Raji (cell line): Measurements from ENCODE around the gene TRDN.

Experiments
- POLR2A ChIP-seq: IDR thresholded peaks from 2 replicates; pipeline ENCODE4 v1.6.1; 2011; ENCODE audit warnings: low read depth, low read length, control low read depth; ENCODE audit not compliant: insufficient read depth

The TRDN gene

DNA sequence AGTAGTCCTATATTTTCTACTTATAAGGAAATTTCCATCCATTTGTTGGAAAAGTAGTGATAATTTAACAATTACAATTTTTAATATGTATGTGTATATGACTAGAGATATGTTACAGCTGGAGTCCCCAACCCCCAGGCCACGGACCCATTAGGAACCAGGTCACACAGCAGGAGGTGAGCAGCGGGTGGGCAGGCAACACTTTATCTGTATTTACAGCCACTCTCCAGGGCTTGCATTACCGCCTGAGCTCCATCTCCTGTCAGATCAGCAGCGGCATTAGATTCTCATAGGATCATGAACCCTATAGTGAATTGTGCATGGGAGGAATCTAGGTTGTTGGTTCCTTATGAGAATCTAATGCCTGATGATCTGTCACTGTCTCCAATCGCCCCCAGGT is 46.8 kb downstream of the TRDN start:
- no peak for TF ChIP-seq POLR2A

DNA sequence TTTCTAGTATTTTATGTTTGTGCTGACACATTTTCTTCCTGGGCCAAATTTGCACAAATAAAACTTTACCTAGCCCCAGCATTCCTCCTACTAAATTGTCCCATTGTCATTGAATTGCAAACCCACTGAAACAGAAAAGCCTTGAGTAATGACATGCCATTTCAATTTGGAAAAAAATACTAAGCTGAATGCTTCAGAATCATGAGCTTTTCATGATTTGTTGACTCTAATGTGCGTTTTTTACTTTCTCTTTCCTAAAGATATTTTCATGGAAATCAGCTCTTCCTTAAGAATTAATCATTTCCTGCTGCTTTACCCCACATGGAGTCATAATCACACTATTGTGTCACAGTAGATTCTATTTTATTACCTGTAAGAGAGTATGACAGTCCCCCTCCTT is 47.4 kb downstream of the TRDN start:
- no peak for TF ChIP-seq POLR2A

DNA sequence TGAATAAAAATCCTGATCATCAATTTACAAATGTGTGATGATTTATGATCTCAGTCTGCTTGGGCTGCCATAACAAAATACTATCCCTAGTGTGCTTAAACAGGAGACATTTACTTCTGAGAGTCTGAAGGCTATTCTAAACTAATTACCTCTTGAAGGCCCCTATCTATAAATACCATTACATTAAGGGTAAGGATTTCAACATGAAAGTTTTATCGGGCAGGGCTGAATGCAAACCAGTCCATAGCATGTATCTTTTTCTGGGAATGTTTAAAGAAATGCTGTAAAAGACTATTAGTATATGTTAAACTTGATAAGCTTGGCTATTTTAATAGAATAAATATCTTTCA is 48.2 kb downstream of the TRDN start:
- no peak for TF ChIP-seq POLR2A

DNA sequence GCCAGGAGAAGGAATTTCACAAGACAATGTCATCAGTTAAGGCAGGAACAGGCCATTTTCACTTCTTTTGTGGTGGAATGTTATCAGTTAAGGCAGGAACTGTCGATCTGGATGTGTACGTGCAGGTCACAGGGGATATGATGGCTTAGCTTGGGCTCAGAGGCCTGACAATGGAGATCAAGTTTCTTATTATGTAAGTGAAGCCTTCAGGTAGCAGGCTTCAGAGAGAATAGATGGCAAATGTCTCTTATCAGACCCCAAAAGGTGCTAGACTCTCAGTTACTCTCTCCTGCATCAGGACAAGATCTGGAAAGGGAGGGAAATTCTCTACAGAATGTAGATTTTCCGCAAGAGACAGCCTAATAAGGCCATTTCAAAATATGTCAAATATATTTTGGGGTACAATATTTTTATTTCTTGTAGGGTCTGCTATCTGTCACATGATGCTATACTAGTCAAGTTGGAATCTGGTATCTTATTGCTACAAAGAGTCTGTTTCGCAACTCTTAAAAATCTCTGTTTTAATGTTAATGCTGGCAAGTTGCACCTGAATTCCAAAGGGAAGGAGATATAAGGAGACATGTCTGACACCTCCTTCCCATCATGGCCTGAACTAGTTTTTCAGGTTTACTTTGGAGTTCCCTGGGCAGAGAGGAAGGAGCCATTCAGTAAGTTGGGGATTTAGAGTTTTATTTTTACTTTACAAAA is 48.8 kb downstream of the TRDN start:
- no peak for TF ChIP-seq POLR2A

DNA sequence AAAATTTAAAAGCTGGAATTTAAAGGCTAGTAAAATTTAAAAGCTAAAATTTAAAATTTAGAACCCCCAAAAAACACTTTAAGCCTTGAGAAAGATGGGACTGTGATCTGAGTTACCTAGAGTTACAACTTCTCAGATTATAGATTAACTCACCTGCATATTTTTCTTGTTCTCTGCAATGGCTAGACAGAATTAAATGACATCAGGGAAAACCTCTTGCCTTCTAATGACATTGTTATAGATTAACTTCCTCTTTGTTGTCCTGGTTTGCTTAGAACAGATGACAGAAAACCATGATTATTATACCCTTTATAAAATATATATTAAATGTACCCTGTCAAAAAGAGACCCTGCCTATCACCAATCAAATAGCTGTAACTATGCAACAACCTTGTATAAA is 56.4 kb downstream of the TRDN start:
- no peak for TF ChIP-seq POLR2A

DNA sequence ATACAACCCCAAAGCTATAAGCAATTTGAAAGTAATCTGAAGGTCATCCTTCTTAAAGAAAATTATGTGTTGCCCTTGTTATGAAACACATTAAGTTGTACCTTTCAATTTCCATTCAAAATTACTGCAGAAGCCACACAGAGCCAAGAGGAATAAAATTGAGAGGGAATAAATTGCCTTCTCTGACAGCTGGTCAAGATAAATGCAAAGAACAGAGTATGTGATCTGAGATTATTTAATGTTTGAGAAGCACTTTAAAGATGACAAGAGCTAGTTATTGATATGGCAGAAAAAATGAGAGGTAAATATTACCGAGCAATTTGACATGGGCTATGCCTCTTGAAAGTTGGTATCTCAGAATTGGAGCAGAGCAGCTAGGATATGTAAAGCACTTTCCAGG is 61.6 kb downstream of the TRDN start:
- no peak for TF ChIP-seq POLR2A

DNA sequence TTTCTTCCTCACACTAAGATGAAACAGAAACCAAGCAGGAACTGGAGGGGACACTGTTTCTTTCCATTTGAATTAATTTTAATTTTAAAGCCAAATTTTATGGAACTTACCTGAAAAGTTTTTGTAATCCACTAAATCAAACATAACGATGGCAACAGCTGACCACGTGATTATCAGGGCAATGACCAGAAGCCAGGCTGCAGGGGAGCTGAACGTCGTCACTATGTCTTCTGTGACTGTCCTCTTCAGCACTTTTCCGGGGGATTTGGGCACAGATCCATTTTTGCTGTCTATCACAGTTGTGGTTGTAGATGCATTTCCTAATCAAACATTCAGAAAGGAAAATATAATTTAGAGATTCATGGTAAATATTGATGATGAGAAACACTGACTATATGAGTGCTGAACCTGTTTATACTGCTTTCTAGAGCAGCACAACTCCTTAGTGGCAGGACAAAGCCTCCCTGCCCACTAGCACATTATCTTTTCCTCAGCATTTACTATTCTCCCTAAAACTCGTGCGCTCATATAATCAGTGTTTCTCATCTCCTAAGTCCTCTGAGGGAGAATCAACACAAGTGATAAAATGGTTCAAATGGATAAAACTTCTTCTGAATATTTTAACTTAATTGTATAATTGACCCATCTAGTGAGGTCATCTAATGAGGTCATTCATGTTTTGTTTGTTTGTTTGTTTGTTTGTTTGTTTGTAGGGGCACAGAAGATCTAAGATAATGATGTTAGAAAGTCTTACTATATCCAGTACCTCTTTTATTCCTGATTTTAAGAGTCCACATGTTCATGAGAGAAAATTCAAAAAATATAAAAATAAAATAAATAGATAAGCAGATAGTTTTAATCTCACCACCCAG is 65.7 kb downstream of the TRDN start:
- no peak for TF ChIP-seq POLR2A

GRCh38 chr6:123569575-123569974 is 67.2 kb downstream of the TRDN start:
- no peak for TF ChIP-seq POLR2A

GRCh38 chr6:123565529-123565928 is 71.2 kb downstream of the TRDN start:
- TF ChIP-seq POLR2A, result no peak

GRCh38 chr6:123564361-123564760 is 72.4 kb downstream of the TRDN start:
- no peak for TF ChIP-seq POLR2A

- TF ChIP-seq POLR2A, result no peak
These were observed 74.1 kb downstream of the TRDN start for GRCh38 chr6:123562677-123563076.

DNA sequence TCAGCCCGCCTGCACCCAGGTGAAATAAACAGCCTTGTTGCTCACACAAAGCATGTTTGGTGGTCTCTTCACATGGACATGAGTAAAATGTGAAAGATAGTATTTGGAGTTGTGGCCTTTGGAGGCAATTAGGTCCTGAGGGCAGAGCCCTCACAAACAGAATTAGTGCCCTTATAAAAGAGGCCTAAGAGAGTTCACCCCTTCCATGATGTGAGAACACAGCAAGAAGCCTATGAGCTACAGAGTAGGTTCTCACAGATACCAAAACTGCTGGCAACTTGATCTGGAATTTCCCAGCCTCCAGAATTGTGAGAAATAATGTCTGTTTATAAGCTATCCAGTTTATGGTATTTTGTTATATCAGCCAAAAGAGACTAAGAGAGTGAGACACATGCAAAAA is 74.5 kb downstream of the TRDN start:
- no peak for TF ChIP-seq POLR2A

DNA sequence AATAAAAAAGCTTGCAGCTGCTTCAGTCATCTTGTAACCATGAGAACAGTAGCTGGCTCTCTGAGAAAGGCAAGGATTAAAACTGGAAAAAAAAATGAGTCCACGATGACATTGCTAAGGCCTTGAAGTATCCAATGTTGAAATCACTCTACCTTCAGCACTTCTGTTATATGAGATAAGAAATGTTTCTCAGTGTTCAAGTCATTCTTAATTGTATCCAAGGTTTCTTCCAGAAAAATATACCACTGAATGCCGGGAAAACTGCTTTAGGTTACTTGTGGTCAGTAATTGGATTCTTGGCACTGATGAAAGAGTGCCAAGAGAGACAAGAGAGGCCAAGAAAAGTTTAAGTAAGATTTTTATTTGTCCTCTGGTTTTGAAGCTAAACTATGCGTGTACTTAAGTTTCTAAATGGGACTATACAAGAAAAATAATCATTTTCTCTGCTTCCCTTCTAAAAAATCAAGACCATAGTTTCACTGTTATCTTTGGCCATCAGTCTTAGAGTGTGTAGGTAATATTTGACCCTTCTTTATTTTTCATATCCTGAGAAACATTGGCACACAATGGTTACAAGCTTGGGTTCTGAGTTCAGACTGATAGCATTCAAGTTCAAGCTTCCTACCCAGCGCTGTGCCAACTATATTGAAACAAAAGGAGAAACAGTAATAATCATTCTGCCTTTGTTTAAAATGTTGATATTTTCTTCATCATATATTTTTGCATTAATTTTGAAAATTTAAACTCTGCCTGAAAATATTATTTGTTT is 84.6 kb downstream of the TRDN start:
- no peak for TF ChIP-seq POLR2A

- TF ChIP-seq POLR2A, result no peak
These were observed 86.6 kb downstream of the TRDN start for GRCh38 chr6:123550052-123550617.

- TF ChIP-seq POLR2A, result no peak
These were observed 87.3 kb downstream of the TRDN start for GRCh38 chr6:123549476-123549875.

- no peak for TF ChIP-seq POLR2A
These were observed 89.4 kb downstream of the TRDN start for GRCh38 chr6:123547216-123547978.
